Measurements from ENCODE around the gene PCCA.

DNA sequence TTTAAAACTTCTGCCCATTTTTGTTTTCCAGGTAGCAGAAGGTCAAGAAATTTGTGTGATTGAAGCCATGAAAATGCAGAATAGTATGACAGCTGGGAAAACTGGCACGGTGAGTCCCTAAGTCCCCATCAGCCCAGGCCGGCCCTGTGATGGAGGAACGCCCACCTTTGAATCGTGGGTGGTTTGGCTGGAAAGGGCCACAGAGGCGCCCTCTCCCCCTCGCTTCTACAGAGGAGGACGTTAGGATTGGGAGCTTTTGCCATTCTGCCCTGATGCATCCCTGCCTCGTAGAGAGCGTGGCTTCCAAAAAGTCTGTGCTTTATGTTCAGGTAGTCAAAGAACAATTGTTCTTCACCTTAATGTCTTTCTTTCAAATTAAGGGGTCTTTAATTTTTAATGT, 438.8 kb downstream of the PCCA start:
- TF ChIP-seq, protein P1, sequence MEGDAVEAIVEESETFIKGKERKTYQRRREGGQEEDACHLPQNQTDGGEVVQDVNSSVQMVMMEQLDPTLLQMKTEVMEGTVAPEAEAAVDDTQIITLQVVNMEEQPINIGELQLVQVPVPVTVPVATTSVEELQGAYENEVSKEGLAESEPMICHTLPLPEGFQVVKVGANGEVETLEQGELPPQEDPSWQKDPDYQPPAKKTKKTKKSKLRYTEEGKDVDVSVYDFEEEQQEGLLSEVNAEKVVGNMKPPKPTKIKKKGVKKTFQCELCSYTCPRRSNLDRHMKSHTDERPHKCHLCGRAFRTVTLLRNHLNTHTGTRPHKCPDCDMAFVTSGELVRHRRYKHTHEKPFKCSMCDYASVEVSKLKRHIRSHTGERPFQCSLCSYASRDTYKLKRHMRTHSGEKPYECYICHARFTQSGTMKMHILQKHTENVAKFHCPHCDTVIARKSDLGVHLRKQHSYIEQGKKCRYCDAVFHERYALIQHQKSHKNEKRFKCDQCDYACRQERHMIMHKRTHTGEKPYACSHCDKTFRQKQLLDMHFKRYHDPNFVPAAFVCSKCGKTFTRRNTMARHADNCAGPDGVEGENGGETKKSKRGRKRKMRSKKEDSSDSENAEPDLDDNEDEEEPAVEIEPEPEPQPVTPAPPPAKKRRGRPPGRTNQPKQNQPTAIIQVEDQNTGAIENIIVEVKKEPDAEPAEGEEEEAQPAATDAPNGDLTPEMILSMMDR (IDR thresholded peaks at IDR 0.05; ENCODE audit: low read depth, low read length): no peak
- no peak for TF ChIP-seq EZH2phosphoT487 (IDR thresholded peaks at IDR 0.05; ENCODE audit: low read depth)
